ENCODE measurements around the gene ADCY7. TPM values are rescaled to one million over a fixed set of nuclear protein-coding genes. Genes with fewer than 3 reads are reported as not detected.

The ADCY7 gene
- total RNA-seq, 1 experiment from 2014 or later = 13.1 TPM

DNA sequence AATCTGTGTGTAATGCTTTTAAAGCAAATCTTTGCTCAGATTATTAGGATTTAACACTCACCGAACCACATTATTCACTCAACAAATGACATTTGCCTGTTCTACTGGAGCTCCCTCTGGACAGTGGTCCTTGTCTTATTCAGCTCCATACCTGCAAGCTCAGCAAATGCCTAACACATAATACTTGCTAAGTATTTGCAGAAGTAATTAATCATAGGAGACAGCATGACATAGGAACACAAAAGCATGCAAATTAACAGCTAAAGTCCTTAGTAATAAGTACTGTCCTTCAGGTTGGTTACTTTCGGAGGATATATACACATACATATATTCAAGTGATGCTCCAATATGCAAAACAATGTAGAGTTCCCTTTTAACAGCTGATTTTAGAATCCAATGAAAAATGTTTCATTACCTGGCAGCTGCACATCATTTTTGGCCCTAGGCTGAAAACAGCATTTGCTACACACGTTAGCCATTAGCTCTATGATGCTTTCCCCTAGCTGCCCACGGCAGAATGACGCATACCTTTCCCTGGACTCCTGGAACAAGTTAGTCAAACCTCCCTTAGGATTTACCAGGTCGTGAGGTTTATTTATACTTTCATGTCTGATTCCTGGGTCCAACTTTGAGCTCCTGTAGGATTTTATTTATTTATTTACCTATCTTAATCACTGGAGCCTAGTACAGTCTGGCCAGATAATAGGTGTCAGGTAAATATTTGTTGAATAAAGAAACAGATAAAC lies 93.9 kb downstream of the ADCY7 start:
- peak; percentile 43 for DNase-seq
- 0 out of 2 replicates have a peak, but pooled peaks cover 7% of the 10 kb centered on the region for H4K20me1 ChIP-seq (ENCODE audit: low read length)
- peaks cover 49% of the 10 kb centered on the region for H3K79me2 ChIP-seq (ENCODE audit: low read length)
- ChIA-PET CTCF (interaction anchor here (0.5 to 0.9 kb wide), 2 partner anchors 305 to 335 kb away, joined by 3 read pairs; partner anchors contain the start of gene CNEP1R1), POLR2A (ENCODE audit: unreplicated experiment) (interaction anchor here (0.6 kb wide), 1 partner anchor 261 kb away, joined by 4 read pairs; no protein-coding TSS in a partner anchor)
- peak; percentile 45; the same call in 1 of the 2 replicates for ATAC-seq
- H3K9me3 ChIP-seq (ENCODE audit: low read length) = 0 out of 2 replicates have a peak, but pooled peaks cover 3% of the 10 kb centered on the region
- H3K27ac ChIP-seq (ENCODE audit: low read length) = peak overlapping the region; percentile 3; the same call in 1 of the 2 replicates
- H3K4me3 ChIP-seq (ENCODE audit: low read length) = no peak overlapping the region
- H3K27me3 ChIP-seq (ENCODE audit: low read length) = no peaks in the 10 kb centered on the region
- no peak overlapping the region for H3K4me2 ChIP-seq (ENCODE audit: low read length)
- no peaks in the 10 kb centered on the region for H3K9me2 ChIP-seq (replicated peaks; ENCODE audit: low read length)
- H3K9ac ChIP-seq (ENCODE audit: low read length) = no peak overlapping the region
- H3K4me1 ChIP-seq (ENCODE audit: insufficient read depth, low read length) = no peaks in the 10 kb centered on the region; the same call in 1 of the 2 replicates
- H3F3A ChIP-seq (ENCODE audit: low read length, unreplicated experiment) = no peaks in the 10 kb centered on the region
- no TSS peak for BruUV-seq (replicated peaks)
- H2AFZ ChIP-seq (ENCODE audit: low read length) = no peak overlapping the region
- peaks cover 48% of the 10 kb centered on the region for H3K36me3 ChIP-seq (ENCODE audit: low read depth, low read length)
- intact Hi-C loops (cut with micrococcal nuclease) = loop anchor here (10.0 kb wide), 2 partner anchors 335 to 385 kb away; partner anchors contain the start of genes CNEP1R1 and CYLD
- TF ChIP-seq EZH2phosphoT487 (IDR thresholded peaks at IDR 0.05; ENCODE audit: borderline replicate concordance, low read length) = no peak
- no peak for TF ChIP-seq EZH2 (IDR thresholded peaks at IDR 0.05; ENCODE audit: low read length, unreplicated experiment)
- no peak for TF ChIP-seq CTCF (conservative IDR thresholded peaks at IDR 0.05; ENCODE audit: low read depth, low read length)

DNA sequence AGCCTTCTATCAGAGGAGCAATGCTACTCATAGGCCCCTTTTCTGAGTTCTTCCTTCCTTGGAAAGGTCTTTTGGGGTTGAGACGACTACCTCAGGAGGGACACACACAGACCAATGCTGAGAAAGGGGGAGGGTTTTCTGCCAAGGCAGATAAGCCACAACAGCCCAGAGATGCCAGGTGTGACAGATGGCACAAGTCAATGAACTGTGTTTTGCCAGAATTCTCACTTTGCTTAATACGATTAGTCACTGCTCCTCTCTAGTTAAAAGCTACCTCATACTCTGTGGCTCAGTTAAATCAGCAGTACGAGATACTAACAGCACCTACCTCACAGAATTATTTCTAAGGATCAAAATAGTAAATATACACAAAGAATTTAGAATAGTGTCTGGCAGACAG lies 94.4 kb downstream of the ADCY7 start:
- intact Hi-C loops (cut with micrococcal nuclease) = loop anchor here (10.0 kb wide), 2 partner anchors 336 to 384 kb away; partner anchors contain the start of genes CNEP1R1 and CYLD
- peak overlapping the region; percentile 3; the same call in 1 of the 2 replicates for H3K27ac ChIP-seq (ENCODE audit: low read length)

More for the DNA sequence above, 94.4 kb downstream of the ADCY7 start:
- Histone ChIP-seq H2AFZ (ENCODE audit: low read length) (no peak overlapping the region), H3F3A (ENCODE audit: low read length, unreplicated experiment) (no peaks in the 10 kb centered on the region), H3K36me3 (ENCODE audit: low read depth, low read length) (peaks cover 43% of the 10 kb centered on the region), H3K79me2 (ENCODE audit: low read length) (peaks cover 55% of the 10 kb centered on the region), H3K9ac (ENCODE audit: low read length) (no peak overlapping the region), H3K4me1 (ENCODE audit: insufficient read depth, low read length) (no peaks in the 10 kb centered on the region; the same call in 1 of the 2 replicates), H3K4me3 (ENCODE audit: low read length) (no peak overlapping the region), H3K9me2 (replicated peaks; ENCODE audit: low read length) (no peaks in the 10 kb centered on the region), H3K9me3 (ENCODE audit: low read length) (no peaks in the 10 kb centered on the region), H4K20me1 (ENCODE audit: low read length) (0 out of 2 replicates have a peak, but pooled peaks cover 7% of the 10 kb centered on the region), H3K27me3 (ENCODE audit: low read length) (no peaks in the 10 kb centered on the region), H3K4me2 (ENCODE audit: low read length) (no peak overlapping the region)
- DNase-seq = no peak
- CTCF ChIA-PET = interaction anchor here (0.5 to 0.9 kb wide), 2 partner anchors 8 to 335 kb away, joined by 3 to 4 read pairs; partner anchors contain the start of gene CNEP1R1
- no peak for ATAC-seq
- no TSS peak for BruUV-seq (replicated peaks)
- TF ChIP-seq EZH2phosphoT487 (IDR thresholded peaks at IDR 0.05; ENCODE audit: borderline replicate concordance, low read length) (no peak), CTCF (conservative IDR thresholded peaks at IDR 0.05; ENCODE audit: low read depth, low read length) (no peak), EZH2 (IDR thresholded peaks at IDR 0.05; ENCODE audit: low read length, unreplicated experiment) (no peak)
- POLR2A ChIA-PET (ENCODE audit: unreplicated experiment) = interaction anchor here (0.6 kb wide), 1 partner anchor 261 kb away, joined by 4 read pairs; no protein-coding TSS in a partner anchor
